ENCODE results near the gene VAC14.

Gene VAC14

GRCh38 chr16:70778901-70779309, 22.1 kb downstream of the VAC14 start:
- Histone ChIP-seq H3F3A (ENCODE audit: low read depth) (no peaks in the 10 kb centered on the region), H3K4me3 (ENCODE audit: low read length, poor library complexity, severe bottlenecking) (no peak overlapping the region), H3K9ac (ENCODE audit: low read depth, low read length, poor library complexity, severe bottlenecking) (no peak overlapping the region), H2AFZ (ENCODE audit: low read length) (no peak overlapping the region), H3K9me3 (ENCODE audit: insufficient read depth, low read depth, low read length) (no peaks in the 10 kb centered on the region), H3K79me2 (ENCODE audit: insufficient read depth, low read length) (no peaks in the 10 kb centered on the region), H3K27me3 (ENCODE audit: insufficient read depth, low read length, poor library complexity, severe bottlenecking) (no peaks in the 10 kb centered on the region), H3K9me2 (replicated peaks; ENCODE audit: low read depth, low read length) (no peaks in the 10 kb centered on the region), H3K36me3 (ENCODE audit: insufficient read depth, low read length) (peaks cover 57% of the 10 kb centered on the region; the same call in 1 of the 2 replicates), H3K4me2 (ENCODE audit: low read depth, low read length, poor library complexity, severe bottlenecking) (no peak overlapping the region), H3K4me1 (ENCODE audit: insufficient read depth, low read length, poor library complexity, severe bottlenecking) (no peaks in the 10 kb centered on the region), H4K20me1 (ENCODE audit: insufficient read depth, low read length, poor library complexity, severe bottlenecking) (no peaks in the 10 kb centered on the region)
- TF ChIP-seq CTCF (conservative IDR thresholded peaks at IDR 0.05; ENCODE audit: low read length) (no peak), EZH2phosphoT487 (IDR thresholded peaks at IDR 0.05; ENCODE audit: borderline replicate concordance) (no peak)

DNA sequence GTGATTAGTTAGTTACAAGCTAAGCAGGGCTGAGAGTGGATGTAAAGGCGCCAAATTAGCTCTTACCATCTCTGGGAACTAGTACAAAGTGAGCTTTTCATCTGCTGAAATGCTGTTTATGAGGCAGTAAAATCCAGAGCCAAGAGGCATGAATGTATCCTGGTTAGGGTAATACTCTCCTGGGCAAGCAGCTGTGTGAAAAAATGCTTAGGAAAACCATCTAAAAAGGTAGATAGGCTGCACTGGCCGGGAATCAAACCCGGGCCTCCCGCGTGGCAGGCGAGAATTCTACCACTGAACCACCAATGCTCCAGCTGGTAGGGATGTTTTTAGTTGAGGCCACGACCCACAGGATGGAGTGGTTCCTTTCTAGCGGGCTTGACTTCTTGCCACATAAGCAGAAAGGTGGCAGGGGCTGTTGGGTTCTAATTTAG, 23.0 kb downstream of the VAC14 start:
- Histone ChIP-seq H3K27me3 (ENCODE audit: insufficient read depth, low read length, poor library complexity, severe bottlenecking) (no peaks in the 10 kb centered on the region), H4K20me1 (ENCODE audit: insufficient read depth, low read length, poor library complexity, severe bottlenecking) (no peaks in the 10 kb centered on the region), H3K4me2 (ENCODE audit: low read depth, low read length, poor library complexity, severe bottlenecking) (no peak overlapping the region), H3K9me3 (ENCODE audit: insufficient read depth, low read depth, low read length) (no peaks in the 10 kb centered on the region), H3K4me3 (ENCODE audit: low read length, poor library complexity, severe bottlenecking) (no peak overlapping the region), H3F3A (ENCODE audit: low read depth) (no peaks in the 10 kb centered on the region), H3K9me2 (replicated peaks; ENCODE audit: low read depth, low read length) (no peaks in the 10 kb centered on the region), H2AFZ (ENCODE audit: low read length) (no peak overlapping the region), H3K9ac (ENCODE audit: low read depth, low read length, poor library complexity, severe bottlenecking) (no peak overlapping the region), H3K4me1 (ENCODE audit: insufficient read depth, low read length, poor library complexity, severe bottlenecking) (no peaks in the 10 kb centered on the region), H3K79me2 (ENCODE audit: insufficient read depth, low read length) (no peaks in the 10 kb centered on the region), H3K36me3 (ENCODE audit: insufficient read depth, low read length) (peaks cover 48% of the 10 kb centered on the region; the same call in 1 of the 2 replicates)
- TF ChIP-seq CTCF (conservative IDR thresholded peaks at IDR 0.05; ENCODE audit: low read length) (no peak), EZH2phosphoT487 (IDR thresholded peaks at IDR 0.05; ENCODE audit: borderline replicate concordance) (no peak)

DNA sequence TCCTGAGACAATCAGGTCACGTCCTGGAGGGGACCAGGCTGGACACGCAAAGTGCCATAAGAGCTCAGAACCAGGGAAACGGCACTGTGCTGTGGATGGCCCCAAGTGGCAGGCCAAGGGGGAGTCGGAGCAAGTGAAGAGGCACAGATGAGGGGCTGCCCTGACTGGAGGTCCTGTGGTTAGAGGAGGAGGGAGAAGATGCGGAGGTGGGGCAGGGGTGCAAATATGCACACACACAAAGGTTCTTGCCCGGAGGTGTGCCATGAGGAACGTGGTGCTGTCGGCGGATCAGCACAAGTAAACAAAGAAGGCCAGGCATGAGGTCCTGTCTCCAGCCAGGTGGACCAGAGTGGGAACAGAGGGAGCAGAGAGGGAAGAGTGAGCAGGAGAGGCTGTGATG, 23.5 kb downstream of the VAC14 start:
- Histone ChIP-seq H3K36me3 (ENCODE audit: insufficient read depth, low read length) (peaks cover 43% of the 10 kb centered on the region; the same call in 1 of the 2 replicates), H3K9me3 (ENCODE audit: insufficient read depth, low read depth, low read length) (no peaks in the 10 kb centered on the region), H3K4me3 (ENCODE audit: low read length, poor library complexity, severe bottlenecking) (no peak overlapping the region), H2AFZ (ENCODE audit: low read length) (no peak overlapping the region), H3K4me1 (ENCODE audit: insufficient read depth, low read length, poor library complexity, severe bottlenecking) (no peaks in the 10 kb centered on the region), H4K20me1 (ENCODE audit: insufficient read depth, low read length, poor library complexity, severe bottlenecking) (no peaks in the 10 kb centered on the region), H3K79me2 (ENCODE audit: insufficient read depth, low read length) (no peaks in the 10 kb centered on the region), H3K9ac (ENCODE audit: low read depth, low read length, poor library complexity, severe bottlenecking) (no peak overlapping the region), H3K27me3 (ENCODE audit: insufficient read depth, low read length, poor library complexity, severe bottlenecking) (no peaks in the 10 kb centered on the region), H3F3A (ENCODE audit: low read depth) (no peaks in the 10 kb centered on the region), H3K4me2 (ENCODE audit: low read depth, low read length, poor library complexity, severe bottlenecking) (no peak overlapping the region), H3K9me2 (replicated peaks; ENCODE audit: low read depth, low read length) (no peaks in the 10 kb centered on the region)
- TF ChIP-seq EZH2phosphoT487 (IDR thresholded peaks at IDR 0.05; ENCODE audit: borderline replicate concordance) (no peak), CTCF (conservative IDR thresholded peaks at IDR 0.05; ENCODE audit: low read length) (no peak)
